ENCODE data around the gene KLHL22.
A peak's percentile ranks its signal among the peaks of the same experiment; 100 is the strongest.
"Not testable (repeated sequence)": the region's sequence is repeated elsewhere in the genome, so short reads cannot be mapped to it uniquely, and the experiment has no call there.

Gene KLHL22

DNA sequence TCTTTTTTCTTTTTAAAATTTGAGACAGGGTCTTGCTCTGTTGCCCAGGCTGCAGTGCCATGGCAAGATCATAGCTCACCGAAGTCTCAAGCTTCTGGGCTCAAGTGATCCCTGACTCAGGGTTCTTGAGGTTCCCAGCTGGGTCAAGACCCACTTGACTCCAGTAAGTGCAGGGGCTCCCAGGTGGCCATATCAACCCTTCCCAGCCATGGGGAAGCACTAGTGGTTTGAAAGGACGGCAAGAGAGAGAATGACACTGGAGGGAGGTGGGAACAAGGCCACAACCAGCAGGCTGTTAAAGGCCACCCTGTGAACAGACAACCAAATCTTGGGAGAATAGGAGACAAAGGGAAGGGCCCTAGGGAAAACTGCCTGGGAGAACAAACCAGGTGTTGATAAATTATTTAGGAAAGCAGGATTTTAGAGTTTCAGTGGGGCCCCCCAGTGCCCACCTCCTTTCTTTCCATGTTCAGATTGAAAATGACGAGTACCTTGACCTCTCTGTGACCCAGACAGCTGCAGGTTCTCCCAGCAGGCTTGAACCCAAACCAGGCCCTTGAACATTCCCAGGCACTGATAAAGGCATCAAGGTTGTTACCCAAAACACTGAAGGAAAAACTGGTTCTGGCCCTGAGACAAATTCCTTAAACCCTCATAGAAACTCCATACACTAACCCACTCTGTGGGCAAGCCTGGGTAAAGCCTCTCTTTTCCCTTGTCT is 28.8 kb downstream of the KLHL22 start:
- no peak for DNase-seq

GRCh38 chr22:20465759-20466077 is 29.9 kb downstream of the KLHL22 start:
- no peak for DNase-seq

DNA sequence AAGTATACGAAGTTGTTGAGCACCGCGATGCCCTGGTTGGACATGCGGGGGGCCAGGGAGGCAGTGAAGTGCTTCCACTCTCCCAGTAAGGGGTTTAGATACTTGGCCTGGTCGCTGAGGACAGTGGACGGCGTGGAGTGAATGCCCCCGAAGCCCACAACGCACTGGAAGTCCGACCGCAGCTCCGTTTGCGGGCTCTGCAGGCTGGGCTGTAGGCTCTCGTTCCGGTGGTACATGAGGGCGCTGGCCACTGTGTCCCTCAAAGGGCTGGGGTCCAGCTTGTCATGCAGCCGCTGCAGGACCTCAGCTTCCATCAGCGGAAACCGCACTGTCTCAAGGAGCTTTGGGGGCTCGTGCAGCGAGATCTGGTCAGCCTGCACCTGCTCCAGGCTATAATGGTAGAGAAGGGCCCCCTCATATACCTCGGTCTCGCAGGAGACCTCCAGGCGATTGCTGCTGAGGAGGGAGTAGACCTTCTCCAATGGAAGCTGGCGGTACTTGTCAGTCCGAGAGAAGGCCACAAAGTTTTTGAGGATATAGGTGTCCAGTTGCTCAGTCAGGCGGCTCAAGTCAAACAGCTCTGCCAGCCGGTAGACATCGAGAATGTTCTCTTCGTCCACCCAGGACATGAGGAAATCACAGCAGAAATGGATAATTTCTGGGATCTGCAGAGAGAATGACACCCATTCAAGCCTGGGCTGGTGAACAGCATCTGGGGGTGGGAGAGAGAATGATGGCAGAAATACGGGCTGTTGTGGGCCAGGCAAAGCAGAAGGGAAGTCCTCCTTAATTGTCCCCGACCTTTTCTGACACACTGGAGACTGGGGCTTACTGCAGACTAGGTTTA is 30.5 kb downstream of the KLHL22 start:
- DNase-seq, result no peak

DNA sequence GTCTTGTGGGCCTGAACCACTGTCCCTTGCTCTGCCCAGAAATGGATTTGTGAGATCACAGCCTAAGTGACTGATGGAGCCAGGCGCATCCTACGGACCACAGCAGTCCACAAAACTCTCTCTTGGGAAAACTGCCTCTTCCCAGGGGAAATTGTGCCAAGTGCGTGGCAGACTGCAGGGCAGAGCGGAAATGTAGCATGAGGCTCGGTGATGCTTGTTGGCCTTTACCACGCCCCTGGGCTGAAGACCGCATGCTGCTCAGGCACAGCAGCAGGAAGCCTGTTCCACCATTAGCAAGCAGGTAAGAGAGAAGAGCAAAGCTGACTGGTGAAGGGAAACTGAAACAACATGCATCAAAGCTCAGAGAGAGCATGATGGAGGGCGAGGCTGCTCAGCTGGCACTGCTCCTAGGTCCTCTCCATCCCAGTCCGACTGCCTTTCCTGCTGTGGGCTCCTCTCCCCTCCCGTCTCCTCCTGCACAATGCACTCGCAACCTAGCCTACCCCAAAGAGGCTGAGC is 31.4 kb downstream of the KLHL22 start:
- peak; percentile 68 for DNase-seq

DNA sequence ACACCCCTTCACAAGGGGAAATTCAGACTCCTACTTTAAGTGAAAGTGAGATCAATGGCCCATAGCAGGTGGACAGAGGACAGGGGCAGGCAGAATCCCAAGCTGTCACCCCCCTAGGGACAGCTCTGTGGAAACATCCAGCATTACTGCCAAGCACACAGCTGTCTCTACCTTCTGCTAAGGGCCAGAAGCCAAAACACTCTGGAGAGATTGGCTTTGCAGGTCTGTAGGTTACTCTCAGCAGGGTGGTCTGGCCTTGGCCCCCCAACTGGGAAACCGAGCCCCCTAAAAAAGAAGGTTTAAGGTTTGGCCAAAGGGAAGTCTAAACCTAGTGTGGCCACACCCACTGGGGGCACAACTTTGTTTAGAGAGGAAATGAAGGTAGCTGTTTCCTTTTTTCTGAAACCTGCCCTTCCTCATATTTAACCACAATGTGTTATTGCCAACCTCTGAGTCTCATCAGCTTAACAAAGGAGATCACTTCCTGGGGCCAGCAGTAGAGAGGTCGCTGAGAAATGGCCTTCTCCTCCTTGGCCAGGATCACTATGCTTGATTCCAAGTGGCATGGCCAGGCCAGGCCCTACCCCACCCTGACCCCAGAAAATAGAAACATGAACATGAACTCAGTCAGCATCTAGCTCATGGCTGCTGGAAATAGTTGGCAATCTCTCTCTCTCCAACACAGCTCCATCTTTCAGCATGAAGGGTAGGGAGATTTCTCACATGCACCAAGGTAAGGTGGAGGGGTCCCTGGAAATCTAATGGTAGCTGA is 32.1 kb downstream of the KLHL22 start:
- peak; percentile 48 for DNase-seq

GRCh38 chr22:20459862-20460261 is 35.7 kb downstream of the KLHL22 start:
- no peak for DNase-seq

DNA sequence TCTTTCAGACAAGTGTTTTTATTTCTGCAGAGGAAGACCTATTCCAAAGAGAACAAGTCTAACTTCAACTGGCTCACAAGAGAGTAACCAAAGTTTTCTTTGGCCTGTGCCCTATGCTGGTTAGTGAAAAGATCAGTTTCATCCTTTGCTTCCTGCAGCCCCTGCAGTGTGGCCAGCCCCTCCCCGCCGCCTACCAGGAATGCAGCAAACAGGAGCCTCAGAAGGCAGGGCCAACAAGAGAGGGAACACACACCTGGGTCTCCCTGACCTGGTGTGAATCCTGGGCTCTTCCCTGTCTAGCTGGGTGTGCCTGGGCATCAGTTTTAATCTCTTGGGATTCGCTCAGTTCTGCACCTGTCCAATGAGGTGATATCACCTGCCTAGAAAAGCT is 36.4 kb downstream of the KLHL22 start:
- DNase-seq, result no peak

DNA sequence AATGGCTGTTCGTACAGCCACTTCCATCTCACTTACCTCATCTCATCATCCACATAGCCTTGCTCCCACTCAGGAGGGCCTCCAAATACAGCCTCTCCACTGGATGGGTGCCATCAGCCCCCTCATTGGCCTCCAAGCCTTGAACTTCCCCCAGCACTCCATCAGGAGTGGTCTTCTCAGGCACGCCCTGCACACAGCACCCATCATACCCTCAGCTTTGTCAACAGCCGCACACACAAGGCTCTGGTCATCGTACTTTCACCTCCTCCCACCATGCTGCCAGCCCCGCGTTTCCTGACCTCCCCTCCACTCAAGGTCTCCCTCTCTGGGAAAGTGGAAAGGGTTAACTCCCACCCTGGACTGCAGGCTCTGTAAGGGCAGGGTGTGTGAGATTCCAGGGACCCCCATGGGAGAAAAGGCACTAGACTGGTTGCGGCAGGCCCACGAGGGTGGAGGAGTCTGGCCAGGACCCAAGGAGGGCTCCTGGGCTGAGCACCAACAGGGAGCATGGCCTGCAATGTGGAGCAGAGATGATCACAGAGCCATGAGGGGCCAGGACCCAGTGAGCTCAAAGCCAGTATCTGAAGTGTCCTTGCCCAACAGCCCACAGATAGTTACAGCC is 37.0 kb downstream of the KLHL22 start:
- DNase-seq, result no peak

DNA sequence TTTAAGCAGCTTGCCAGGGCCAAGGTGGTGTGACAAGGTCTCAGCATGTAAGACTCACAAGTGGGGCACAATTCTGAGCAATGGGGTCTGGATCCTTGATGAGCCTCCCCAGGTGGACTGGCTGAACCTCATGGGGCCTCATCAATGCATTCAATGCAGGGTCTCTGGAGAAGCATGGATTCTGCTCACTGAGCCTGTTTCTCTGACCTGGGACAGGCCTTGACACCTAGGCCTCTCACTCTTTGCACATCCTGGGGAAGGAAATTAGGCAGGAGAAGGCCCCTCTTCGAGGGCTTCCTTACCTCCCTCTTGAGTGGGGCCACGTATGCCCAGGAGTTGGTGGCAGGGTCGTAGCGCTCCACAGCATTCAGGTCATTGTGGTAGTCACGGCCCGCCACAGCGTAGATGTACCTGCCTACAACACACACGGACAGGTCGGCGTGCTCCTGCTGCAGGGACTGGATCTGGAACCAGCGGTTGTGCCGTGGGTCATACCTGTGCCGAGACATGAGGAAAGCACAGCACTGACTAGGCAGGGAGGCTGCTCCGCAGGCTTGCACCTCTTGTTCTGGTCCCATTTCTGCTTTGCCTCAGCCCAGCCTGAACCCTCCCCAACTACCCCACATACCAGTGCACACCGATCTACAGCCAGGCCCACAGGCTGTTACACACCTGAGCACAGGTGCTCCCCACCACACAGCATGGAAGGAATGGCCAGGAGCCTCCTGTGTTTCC is 37.9 kb downstream of the KLHL22 start:
- no peak for DNase-seq

DNA sequence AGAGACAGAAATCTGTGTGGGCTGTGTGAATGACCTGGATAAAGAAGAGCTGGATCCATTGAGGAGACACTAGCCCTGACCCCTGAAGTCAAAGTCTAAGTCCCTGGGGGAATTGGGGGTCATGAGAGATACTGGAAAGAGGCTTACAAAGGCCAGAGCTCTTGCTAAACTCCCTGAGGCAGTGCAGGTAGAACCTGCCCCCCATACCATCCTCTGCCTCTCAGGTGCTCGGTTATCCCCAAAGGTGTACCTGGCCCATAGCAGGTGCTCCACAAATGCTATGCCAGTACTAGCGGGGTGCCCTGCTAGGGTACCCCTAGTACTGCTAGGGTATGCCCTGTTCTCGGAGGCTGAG is 38.9 kb downstream of the KLHL22 start:
- DNase-seq, result no peak

DNA sequence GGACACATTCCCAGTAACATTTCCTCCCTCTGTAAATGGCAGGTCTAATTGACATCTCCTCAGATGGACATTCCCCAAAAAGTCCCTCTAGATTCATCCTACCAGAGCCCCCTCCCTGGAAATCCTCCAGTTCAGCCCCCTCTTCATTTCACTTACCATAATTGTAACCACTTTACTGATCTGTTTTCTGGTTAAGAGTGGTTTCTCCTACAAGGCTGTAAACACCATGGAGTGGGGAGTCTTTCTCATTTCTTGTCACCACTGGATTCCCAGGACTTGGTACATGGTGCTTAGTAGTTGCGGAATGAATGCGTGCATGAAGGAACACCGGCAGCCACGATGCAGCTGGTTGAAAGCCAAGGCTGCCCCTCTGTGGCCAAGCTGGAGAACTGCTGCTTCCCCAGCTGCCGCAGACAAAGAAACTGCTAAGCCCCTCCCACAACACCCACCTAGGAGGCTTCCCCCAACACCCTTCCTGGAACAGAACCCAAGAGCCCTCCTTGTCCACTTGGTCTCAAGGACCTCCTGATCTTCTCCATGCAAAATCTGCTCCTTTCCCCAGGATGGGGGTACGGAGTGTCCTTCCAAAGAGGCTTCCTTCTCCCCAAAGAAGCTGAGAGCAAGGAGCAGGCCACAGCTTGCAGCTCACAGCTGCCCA is 39.4 kb downstream of the KLHL22 start:
- DNase-seq, result peak; percentile 59

- no peak for DNase-seq
Observed at GRCh38 chr22:20455709-20456063, 39.9 kb downstream of the KLHL22 start.

DNA sequence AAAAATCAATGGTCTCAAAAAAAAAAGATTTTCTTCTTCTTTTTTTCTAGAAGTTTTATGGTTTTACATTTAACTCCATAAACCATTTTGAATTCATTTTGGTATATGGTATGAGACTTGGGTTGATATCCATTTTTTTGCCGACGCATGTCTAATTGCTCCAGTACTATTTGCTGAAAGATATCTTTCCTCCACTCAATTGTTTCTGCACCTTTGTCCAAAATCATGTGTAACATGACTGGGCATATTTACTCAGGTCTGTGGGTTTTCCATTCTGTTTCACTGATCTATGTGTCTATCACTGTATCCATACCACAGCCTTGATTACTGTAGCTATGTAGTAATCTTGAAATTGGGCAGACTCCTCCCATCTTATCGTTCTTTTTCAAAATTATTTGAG is 42.4 kb downstream of the KLHL22 start:
- DNase-seq, result no peak

DNA sequence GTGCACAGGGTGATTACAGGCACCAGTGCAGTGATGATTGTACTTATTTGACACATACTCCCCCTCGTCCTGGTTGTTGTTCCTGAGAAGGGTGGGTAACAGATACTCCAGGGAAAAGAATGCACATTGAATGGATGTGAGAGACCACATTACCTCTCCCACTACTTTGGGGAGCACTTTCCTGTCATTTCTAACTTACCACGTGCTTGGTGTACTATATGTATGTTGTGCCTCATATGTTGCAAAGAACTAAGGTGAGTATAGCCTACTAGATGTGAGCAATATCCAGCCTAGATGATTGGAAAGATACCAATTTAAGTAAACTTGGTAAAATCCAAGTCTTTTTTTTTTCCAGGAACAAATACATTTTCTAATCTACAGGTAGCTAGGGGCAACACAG is 43.7 kb downstream of the KLHL22 start:
- DNase-seq, result no peak

- not testable (repeated sequence) for DNase-seq
Observed at GRCh38 chr22:20451129-20451778, 44.3 kb downstream of the KLHL22 start.

GRCh38 chr22:20450551-20450906 is 45.1 kb downstream of the KLHL22 start:
- DNase-seq, result no peak

GRCh38 chr22:20449819-20450550 is 45.6 kb downstream of the KLHL22 start:
- no peak for DNase-seq

DNA sequence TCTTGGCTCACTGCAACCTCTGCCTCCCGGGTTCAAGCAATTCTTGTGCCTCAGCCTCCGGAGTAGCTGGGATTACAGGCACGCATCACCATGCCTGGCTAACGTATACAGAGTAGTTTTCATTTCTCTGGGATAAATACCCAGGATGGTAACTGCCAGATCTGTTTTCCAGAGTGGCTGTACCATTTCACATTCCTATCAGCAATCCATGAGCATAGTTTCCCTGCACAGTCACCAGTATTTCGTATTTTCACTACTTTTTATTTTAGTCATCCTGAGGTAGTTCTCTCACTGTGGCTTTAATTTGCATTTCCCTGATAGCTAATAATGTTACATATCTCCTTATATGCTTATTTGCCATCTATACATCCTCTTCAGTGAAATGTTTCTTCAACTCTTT is 47.0 kb downstream of the KLHL22 start:
- DNase-seq, result no peak

DNA sequence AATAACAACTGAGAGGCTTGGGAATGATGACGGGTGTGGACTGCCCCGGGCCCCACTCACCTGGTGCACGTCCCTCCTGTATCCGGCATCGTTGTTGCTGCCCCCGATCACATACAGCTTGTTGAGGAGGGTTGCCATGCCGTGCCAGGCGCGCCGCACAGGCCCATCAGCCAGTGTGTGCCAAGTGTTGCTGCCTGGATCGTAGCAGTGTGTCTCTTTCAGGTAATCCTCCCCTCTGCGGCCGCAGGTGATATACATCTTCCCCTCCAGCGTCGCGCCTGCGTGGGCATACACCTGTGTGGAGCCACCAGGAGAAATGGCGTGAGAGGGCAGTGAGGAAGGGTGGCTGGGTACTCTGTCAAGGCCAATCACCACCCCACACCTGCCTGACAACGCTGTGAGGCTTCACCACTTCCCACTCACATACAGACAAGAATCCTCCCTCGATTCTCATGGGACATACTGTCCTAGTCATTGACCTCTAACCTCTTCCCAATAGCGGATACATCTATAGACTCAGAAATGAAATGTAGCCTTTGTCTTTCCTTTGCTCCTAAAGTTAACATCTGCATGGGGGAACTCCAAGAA is 49.1 kb downstream of the KLHL22 start:
- DNase-seq, result no peak

GRCh38 chr22:20444325-20444724 is 51.3 kb downstream of the KLHL22 start:
- no peak for DNase-seq

Data from activated effector memory CD4-positive, alpha-beta T cell treated with Interleukin-2 at 50 U/mL for 16 hours (primary cell).